ENCODE data around the gene GNG3. TPM values are rescaled to one million over a fixed set of nuclear protein-coding genes. Genes with fewer than 3 reads are reported as not detected.

The GNG3 gene
- not detected in 2 replicates for total RNA-seq

GRCh38 chr11:62707277-62707861 lies at the start of gene GNG3, which contains the start of gene BSCL2:
TSS of gene GNG3 (plus strand) at chr11:62707676. CDS start at chr11:62708296, 620 bp downstream.
TSS of gene BSCL2 (minus strand) at chr11:62707424. CDS start at chr11:62707195, 229 bp downstream.

DNA sequence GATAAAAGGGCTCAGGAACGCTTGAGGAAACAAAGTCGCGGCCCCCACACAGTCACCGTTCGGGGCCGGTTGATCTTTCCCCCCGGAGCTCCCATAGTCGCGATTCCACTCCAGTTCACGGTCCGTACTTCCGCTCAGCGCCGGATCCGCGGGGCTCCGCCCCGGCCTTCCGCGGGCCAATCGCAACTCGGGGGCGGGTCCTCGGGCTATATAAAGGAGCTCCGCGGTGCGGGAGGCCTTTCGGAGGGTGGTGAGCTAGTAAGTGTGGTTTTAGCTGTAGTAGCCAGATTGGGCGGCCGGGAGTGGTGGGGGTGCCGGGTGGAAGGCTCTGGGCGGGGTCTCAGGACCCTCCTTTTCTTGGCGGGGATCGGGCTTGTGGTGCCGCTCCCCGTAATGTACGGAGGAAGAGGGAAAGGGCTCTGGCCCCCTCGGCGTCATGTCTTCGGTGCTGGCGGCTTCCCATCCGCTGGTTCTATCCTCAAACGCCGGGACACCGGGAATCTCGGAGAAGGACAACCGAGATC lies 42.3 kb upstream of the GNG3 start, which contains the start of the genes C11orf98 and CSKMT:
C11orf98 (minus strand) TSS at position 136 of the 524 bp plus-strand sequence; CDS start at position 95, 41 bp downstream.
CSKMT (plus strand) TSS at position 238 of the 524 bp plus-strand sequence. CDS start 568 bp downstream, outside the sequence.

DNA sequence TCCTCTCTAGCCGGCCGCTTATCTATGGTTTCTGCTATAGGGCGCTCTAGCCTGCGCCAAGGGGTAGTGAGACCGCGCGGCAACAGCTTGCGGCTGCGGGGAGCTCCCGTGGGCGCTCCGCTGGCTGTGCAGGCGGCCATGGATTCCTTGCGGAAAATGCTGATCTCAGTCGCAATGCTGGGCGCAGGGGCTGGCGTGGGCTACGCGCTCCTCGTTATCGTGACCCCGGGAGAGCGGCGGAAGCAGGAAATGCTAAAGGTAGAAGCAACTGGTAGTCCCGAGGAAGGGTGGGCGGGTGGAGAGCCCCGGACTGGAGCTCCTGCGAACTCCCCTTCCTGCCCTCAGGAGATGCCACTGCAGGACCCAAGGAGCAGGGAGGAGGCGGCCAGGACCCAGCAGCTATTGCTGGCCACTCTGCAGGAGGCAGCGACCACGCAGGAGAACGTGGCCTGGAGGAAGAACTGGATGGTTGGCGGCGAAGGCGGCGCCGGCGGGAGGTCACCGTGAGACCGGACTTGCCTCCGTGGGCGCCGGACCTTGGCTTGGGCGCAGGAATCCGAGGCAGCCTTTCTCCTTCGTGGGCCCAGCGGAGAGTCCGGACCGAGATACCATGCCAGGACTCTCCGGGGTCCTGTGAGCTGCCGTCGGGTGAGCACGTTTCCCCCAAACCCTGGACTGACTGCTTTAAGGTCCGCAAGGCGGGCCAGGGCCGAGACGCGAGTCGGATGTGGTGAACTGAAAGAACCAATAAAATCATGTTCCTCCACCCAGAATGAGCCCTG lies 35.7 kb upstream of the GNG3 start, which contains the start of the genes LBHD1 and UQCC3:
LBHD1 (minus strand) TSS at position 660 of the 782 bp plus-strand sequence. CDS start 2,236 bp downstream, outside the sequence.
UQCC3 (plus strand) TSS at position 66 of the 782 bp plus-strand sequence; CDS start at position 139, 73 bp downstream.

DNA sequence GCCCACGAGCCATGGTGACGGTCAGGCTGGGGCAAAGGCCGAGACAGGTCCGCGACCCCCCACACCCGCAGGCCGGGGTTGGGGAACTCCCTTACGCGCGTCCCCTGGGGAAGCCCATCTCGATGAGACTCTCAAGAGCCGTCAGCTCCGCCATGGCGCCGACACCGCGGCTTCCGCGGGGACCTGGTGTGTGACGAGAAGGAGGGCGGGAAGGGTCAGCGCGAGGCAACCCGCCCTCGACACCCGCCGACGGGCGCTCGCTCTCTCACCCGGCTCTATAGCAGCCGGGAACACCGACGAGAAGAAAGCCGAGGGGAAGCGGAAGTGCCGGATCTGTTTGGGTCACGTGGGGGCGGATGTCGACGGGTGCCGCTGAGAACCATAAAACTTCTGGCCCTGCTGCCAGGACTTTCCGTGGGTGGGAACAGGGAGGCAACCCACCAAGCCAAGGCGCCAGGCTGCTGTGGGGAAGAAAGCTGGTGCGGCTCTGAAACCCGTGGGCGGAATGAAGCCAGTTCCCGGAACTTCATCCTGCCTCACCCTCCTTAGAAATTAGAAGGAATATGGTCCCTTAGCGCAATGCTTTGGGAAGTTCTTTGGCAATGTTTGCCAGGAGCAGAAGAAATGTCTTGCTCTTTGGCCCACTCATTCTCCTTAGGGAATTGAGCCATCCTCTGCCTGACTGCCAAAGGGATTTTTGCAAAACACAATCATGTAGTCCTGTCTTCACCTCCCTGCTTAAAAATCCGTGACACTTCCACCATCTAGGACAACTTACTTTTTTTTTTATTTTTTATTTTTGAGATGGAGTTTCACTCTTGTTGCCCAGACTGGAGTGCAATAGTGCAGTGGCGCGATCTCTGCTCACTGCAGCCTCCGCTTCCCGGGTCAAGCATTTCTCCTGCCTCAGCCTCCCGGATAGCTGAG lies 28.4 kb upstream of the GNG3 start, which contains the start of gene UBXN1:
UBXN1 (minus strand) TSS at position 304 of the 927 bp plus-strand sequence; CDS start at position 154, 150 bp downstream.

DNA sequence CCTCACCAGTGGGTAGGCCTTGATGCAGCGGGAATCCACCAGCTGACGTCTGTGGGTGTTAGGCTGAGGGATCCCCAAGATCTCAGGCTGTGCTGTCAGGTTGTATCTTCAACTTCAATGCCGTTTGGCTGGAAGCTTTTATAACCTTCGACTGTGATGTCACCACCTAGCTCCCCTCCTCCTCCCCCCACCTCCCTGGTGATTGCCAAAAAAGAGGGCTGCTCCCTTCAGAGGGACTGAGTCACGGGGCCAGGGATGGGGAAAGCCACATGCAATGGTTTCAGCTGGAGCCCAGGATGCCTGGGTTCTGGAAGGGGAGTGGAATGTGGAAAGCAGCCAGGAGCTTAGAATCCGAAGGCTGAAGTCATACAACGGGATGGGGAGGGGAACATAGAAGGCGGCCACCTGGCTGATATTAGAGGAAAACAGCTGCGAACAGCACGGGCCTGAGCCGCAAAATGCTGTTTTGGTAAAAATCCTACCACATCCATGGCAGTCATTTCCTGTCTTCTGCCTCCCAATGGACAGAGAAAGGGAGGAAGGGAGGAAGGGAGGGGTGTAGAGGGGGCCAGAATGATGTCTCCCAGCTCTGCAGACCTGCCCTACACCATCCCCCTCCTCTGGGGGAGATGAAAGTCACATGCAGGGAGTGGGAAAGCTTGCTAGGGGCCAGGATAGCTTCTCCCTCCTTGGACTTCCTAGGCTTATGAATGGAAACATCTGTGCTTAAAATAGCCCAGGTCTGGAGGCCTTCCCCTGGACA lies 17.9 kb upstream of the GNG3 start, which contains the start of gene LRRN4CL:
LRRN4CL (minus strand) TSS at position 110 of the 763 bp plus-strand sequence. CDS start 1,022 bp downstream, outside the sequence.

GRCh38 chr11:62727165-62727871 lies 19.8 kb downstream of the GNG3 start, which contains the start of gene HNRNPUL2:
TSS of gene HNRNPUL2 (minus strand) at chr11:62727457. CDS start at chr11:62727156, 301 bp downstream.

DNA sequence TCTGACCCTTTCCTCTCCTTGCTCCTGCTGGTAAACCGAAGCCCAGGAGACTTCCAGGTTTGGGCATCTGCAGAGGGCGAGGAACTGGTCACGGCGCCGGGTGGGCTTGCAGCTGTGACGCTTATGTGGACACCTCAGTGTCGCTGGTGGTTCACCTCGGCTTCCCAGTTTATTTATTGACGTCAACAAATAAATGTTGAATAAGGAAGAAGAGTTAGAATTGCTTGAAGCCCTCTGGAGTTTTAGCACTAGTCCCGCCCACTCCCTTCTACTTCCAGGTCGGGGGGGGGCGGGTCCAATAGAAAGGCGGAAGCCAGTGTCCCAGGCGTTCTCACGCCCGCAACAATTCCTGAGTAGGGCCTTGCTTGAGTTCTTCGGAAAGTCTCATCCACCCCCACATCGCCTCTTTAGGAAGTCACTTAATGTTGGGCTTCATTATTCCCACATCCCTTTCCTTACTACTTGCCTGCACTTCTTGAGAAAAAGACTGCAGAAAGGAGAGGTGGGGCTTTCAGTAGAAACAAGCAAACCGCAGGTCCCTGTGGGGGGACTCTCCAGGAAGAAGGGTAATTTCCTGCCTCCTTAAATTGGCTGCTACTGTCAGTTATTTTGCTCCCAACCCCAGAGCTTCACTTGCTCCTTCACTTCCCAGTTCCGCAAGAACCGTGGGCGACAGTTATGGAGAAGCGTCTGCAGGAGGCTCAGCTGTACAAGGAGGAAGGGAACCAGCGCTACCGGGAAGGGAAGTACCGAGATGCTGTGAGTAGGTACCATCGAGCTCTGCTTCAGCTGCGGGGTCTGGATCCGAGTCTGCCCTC lies 20.9 kb downstream of the GNG3 start, which contains the start of gene TTC9C:
TTC9C (plus strand) TSS at position 316 of the 818 bp plus-strand sequence; CDS start at position 679, 363 bp downstream.

GRCh38 chr11:62753736-62754603 lies 46.5 kb downstream of the GNG3 start, which contains the start of gene ZBTB3:
TSS of gene ZBTB3 (minus strand) at chr11:62754160. CDS start at chr11:62753664, 496 bp downstream.

Other genes starting within 250 kb of the GNG3 start
- 251 and 358 TPM in 2 replicates for gene AHNAK, start 160.9 kb upstream of the GNG3 start, total RNA-seq
- 2,051 and 2,264 TPM in 2 replicates for gene EEF1G, start 133.8 kb upstream of the GNG3 start, total RNA-seq
- gene TUT1, start 116.2 kb upstream of the GNG3 start, total RNA-seq = 5.5 and 9.6 TPM in 2 replicates
- gene MTA2, start 105.8 kb upstream of the GNG3 start, total RNA-seq = 81.7 and 109 TPM in 2 replicates
- gene EML3, start 94.9 kb upstream of the GNG3 start, total RNA-seq = 17.0 and 22.9 TPM in 2 replicates
- 2.8 and 14.1 TPM in 2 replicates for gene ROM1, start 94.4 kb upstream of the GNG3 start, total RNA-seq
- gene B3GAT3, start 85.7 kb upstream of the GNG3 start, total RNA-seq = 48.4 and 56.2 TPM in 2 replicates
- gene GANAB, start 61.1 kb upstream of the GNG3 start, total RNA-seq = 263 and 291 TPM in 2 replicates
- gene INTS5, start 54.4 kb upstream of the GNG3 start, total RNA-seq = 20.6 and 26.2 TPM in 2 replicates
- 47.0 and 88.6 TPM in 2 replicates for gene C11orf98, start 42.5 kb upstream of the GNG3 start, total RNA-seq
- 2.9 and 20.2 TPM in 2 replicates for gene CSKMT, start 42.4 kb upstream of the GNG3 start, total RNA-seq
- gene UQCC3, start 36.0 kb upstream of the GNG3 start, total RNA-seq = 8.6 and 10.5 TPM in 2 replicates
- 6.9 and 11.0 TPM in 2 replicates for gene LBHD1, start 35.4 kb upstream of the GNG3 start, total RNA-seq
- 97.7 and 109 TPM in 2 replicates for gene UBXN1, start 28.6 kb upstream of the GNG3 start, total RNA-seq
- gene LRRN4CL, start 18.1 kb upstream of the GNG3 start, total RNA-seq = 5.8 and 6.6 TPM in 2 replicates
- 79.6 and 137 TPM in 2 replicates for gene BSCL2, start 252 bp upstream of the GNG3 start, total RNA-seq
- gene HNRNPUL2, start 19.8 kb downstream of the GNG3 start, total RNA-seq = 6.6 and 6.9 TPM in 2 replicates
- 27.1 and 44.5 TPM in 2 replicates for gene TTC9C, start 20.8 kb downstream of the GNG3 start, total RNA-seq
- 6.1 and 10.3 TPM in 2 replicates for gene ZBTB3, start 46.5 kb downstream of the GNG3 start, total RNA-seq
- 96.1 and 114 TPM in 2 replicates for gene POLR2G, start 53.9 kb downstream of the GNG3 start, total RNA-seq
- gene TAF6L, start 63.7 kb downstream of the GNG3 start, total RNA-seq = 11.8 and 18.6 TPM in 2 replicates
- gene TMEM179B, start 79.7 kb downstream of the GNG3 start, total RNA-seq = 73.7 and 93.1 TPM in 2 replicates
- gene TMEM223, start 84.3 kb downstream of the GNG3 start, total RNA-seq = 40.9 and 43.8 TPM in 2 replicates
- 26.2 and 30.5 TPM in 2 replicates for gene NXF1, start 97.8 kb downstream of the GNG3 start, total RNA-seq
- gene STX5, start 124.4 kb downstream of the GNG3 start, total RNA-seq = 33.2 and 59.2 TPM in 2 replicates
- gene TEX54, start 125.2 kb downstream of the GNG3 start, total RNA-seq = not detected in 2 replicates
- gene WDR74, start 131.9 kb downstream of the GNG3 start, total RNA-seq = 39.7 and 57.4 TPM in 2 replicates
- gene SLC3A2, start 173.2 kb downstream of the GNG3 start, total RNA-seq = 216 and 237 TPM in 2 replicates
- not detected in 2 replicates for gene CHRM1, start 213.7 kb downstream of the GNG3 start, total RNA-seq

Measured in myometrial cell (primary cell).